GM12865 (cell line): Measurements from ENCODE around the gene CLNS1A.

Experiments used
- DNase-seq: peaks from one replicate; pipeline ENCODE4 v3.0.0; 2010; ENCODE audit warnings: low read depth
- H3K4me3 ChIP-seq: 2 replicates; pipeline ENCODE4 v1.5.1; 2011; ENCODE audit warnings: mild to moderate bottlenecking, low read depth, low read length, control low read depth
- TF ChIP-seq, protein P1 (sequence below): IDR thresholded peaks from 2 replicates; pipeline ENCODE4 v1.5.1; 2011; ENCODE audit warnings: low read length, control low read depth, low read depth, inconsistent platforms; ENCODE audit not compliant: insufficient read depth; ENCODE audit errors: missing control alignments

The CLNS1A gene, protein sequence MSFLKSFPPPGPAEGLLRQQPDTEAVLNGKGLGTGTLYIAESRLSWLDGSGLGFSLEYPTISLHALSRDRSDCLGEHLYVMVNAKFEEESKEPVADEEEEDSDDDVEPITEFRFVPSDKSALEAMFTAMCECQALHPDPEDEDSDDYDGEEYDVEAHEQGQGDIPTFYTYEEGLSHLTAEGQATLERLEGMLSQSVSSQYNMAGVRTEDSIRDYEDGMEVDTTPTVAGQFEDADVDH

DNA sequence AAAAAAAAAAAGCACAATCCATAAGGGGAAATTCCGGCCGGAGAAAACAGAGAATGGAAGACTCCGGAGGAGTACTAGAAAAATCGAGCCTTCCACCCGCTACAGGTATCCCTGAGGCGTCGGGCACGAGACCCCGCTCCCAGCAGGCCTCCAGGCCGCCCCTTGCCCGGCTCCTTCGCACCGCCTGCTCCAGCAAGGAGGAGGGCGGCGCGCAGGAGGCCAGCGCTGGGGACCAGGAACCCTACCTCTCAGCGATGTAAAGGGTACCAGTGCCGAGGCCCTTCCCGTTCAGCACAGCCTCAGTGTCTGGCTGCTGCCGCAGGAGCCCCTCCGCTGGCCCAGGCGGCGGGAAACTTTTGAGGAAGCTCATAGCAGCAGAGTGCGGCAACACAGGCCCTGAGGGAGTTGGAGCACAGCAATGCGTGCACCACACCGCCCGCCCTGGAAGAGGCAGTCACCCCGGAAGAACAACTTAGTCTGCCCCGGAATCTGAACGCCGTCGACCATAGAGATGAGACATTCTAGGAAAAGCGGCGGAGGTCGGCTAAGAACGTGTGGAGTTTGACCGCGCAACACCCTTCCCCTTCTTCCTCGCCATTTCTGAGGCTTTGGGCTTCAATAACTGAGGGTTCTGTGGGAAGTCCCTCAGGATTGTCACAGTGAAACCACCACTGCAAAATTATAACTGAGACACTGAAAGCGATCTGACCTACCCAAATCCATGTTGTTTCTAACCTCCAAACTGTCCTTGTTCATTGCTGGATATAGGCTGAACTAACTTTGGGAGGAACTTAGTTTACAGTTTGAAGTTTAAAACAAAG, at the start of gene CLNS1A:
Gene CLNS1A (minus strand): TSS at position 450 of the 821 bp plus-strand sequence. CDS start 80 bp downstream, at position 370.
- DNase-seq: peak; percentile 93
- TF ChIP-seq, protein P1, sequence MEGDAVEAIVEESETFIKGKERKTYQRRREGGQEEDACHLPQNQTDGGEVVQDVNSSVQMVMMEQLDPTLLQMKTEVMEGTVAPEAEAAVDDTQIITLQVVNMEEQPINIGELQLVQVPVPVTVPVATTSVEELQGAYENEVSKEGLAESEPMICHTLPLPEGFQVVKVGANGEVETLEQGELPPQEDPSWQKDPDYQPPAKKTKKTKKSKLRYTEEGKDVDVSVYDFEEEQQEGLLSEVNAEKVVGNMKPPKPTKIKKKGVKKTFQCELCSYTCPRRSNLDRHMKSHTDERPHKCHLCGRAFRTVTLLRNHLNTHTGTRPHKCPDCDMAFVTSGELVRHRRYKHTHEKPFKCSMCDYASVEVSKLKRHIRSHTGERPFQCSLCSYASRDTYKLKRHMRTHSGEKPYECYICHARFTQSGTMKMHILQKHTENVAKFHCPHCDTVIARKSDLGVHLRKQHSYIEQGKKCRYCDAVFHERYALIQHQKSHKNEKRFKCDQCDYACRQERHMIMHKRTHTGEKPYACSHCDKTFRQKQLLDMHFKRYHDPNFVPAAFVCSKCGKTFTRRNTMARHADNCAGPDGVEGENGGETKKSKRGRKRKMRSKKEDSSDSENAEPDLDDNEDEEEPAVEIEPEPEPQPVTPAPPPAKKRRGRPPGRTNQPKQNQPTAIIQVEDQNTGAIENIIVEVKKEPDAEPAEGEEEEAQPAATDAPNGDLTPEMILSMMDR: no peak
- H3K4me3 ChIP-seq: peak within 1 kb of the TSS; percentile 83

DNA sequence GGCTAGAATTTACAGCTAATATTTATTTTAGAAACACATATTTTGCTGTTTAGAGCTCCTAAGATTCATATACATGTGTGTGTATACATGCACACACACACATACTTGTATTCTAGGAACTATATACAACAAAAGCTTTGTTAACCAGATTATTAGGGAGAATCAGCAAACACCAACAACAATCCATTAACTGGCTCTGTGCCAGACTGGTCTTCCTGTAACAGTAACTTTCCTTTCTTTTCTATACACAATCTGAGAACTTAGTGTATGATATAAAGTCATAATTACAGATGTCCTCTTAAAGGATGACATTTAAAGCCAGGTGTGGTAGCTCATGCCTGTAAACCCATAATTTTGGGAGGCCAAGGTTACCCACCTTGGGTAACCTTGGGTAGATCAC, 49.5 kb upstream of the CLNS1A start:
- H3K4me3 ChIP-seq: no peak overlapping the region
- TF ChIP-seq, protein P1: no peak

DNA sequence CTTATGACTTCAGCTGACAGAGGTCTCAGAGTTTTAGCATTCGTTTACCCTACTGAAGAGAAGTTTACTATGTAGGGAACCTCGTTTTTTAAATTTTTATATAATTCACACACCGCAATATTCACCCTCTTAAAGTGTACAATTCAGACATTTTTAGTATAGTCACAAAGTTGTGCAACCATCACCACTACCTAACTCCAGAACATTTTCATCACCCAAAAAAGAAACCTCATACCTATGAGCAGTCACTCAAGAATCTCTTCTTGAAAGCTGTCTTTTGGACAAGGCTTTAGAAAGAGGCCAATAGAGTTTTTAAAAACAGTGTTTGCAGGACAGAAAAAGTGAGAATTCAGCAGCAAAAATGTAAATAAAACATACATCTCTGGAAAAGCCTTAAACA, 39.5 kb upstream of the CLNS1A start:
- TF ChIP-seq, protein P1: no peak
- H3K4me3 ChIP-seq: no peak overlapping the region
- no peak for DNase-seq

More for the DNA sequence above, 49.5 kb upstream of the CLNS1A start:
- DNase-seq: no peak

DNA sequence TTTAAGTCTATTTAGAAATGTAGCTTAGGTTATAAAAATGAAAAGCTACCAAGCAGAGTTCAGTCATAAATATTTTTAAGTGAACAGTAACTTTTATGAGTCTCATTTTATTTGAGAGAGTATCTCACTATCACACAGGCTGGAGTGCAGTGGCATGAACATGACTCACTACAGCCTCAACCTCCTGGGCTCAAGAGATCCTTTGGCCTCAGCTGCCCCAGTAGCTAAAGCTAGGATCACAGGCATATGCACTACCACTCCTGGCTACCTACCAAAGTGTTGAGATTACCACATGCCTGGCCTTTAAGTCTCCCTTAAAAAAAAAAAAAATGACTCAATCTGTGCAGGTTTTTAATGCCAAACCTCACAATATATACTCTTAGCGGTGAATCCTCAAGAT, 34.7 kb upstream of the CLNS1A start:
- H3K4me3 ChIP-seq: no peak overlapping the region
- TF ChIP-seq, protein P1: no peak
- DNase-seq: no peak

DNA sequence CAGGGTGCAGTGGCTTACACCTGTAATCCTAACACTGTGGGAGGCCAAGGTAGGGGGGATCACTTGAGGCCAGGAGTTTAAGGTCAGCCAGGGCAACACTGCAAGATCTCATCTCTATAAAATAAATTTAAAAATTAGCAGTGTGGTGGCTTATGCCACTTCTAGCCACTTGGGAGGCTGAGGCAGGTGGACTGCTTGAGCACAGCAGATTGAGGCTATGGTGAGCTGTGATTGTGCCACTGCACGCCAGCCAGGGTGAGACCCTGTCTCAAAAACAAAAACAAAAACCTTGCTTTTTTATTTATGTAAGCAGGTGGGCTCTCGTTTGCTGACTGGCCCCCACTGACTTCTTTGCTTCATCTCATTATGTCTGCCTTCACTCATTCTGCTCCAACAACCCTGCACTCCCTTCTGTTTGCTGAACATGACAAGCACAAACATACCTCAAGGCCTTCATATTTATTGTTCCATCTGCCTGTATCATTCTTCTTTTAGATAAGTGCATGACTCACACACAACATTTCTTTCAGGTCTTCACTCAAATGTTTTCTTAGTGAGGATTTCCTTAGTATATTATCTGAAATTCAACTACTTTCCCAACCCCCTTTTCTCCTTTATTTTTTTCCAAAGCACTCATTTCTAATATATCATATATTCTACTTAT, 32.4 kb upstream of the CLNS1A start:
- TF ChIP-seq, protein P1: no peak
- no peak overlapping the region for H3K4me3 ChIP-seq
- DNase-seq: no peak

DNA sequence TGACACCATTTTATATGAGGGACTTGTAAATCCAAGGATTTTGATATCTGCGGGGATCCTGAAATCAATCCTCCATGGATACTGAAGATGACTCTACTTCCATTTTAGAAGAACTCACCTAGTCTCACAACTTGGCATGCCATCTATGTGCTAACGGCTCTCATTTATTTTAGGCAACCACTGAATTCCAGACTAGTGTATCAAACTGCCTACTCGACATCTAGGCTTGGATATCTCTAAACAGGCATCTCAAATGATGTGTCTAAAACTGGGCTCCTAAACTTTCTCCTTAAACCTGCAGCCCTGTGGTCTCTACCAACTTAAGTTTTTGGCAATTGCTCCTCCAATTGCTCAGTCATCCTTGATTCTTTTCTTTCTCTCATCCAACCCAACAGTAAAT, 31.2 kb upstream of the CLNS1A start:
- no peak overlapping the region for H3K4me3 ChIP-seq
- DNase-seq: no peak
- TF ChIP-seq, protein P1: no peak
